ENCODE measurements around the gene TMEM178B.

TMEM178B gene

DNA sequence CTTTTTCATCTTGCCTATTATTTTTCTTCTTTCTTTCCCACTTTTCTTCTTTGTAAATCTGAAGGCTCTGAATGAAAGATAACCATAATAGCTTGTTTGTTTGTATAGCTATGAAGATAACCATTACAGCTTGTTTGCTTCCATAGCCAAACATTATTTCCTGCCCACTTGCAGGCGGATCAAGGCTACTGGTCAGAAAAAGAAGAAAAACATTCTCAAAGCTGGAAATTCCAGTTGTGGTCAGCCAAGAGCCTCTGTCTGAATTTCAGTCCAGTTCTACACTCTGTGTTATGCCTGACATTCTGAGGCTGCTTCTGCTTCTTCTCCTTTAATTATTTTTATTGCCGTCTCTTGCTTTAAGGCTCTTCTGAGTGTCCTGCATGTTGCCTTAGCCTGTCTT is 48.9 kb downstream of the TMEM178B start:
- H3K4me3 ChIP-seq (replicated peaks; ENCODE audit: low read depth, low read length) = no peak overlapping the region
- no peak for DNase-seq (ENCODE audit: low read depth)
- TF ChIP-seq, protein P1, sequence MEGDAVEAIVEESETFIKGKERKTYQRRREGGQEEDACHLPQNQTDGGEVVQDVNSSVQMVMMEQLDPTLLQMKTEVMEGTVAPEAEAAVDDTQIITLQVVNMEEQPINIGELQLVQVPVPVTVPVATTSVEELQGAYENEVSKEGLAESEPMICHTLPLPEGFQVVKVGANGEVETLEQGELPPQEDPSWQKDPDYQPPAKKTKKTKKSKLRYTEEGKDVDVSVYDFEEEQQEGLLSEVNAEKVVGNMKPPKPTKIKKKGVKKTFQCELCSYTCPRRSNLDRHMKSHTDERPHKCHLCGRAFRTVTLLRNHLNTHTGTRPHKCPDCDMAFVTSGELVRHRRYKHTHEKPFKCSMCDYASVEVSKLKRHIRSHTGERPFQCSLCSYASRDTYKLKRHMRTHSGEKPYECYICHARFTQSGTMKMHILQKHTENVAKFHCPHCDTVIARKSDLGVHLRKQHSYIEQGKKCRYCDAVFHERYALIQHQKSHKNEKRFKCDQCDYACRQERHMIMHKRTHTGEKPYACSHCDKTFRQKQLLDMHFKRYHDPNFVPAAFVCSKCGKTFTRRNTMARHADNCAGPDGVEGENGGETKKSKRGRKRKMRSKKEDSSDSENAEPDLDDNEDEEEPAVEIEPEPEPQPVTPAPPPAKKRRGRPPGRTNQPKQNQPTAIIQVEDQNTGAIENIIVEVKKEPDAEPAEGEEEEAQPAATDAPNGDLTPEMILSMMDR (IDR thresholded peaks at IDR 0.05; ENCODE audit: low read length, missing control alignments) = no peak

DNA sequence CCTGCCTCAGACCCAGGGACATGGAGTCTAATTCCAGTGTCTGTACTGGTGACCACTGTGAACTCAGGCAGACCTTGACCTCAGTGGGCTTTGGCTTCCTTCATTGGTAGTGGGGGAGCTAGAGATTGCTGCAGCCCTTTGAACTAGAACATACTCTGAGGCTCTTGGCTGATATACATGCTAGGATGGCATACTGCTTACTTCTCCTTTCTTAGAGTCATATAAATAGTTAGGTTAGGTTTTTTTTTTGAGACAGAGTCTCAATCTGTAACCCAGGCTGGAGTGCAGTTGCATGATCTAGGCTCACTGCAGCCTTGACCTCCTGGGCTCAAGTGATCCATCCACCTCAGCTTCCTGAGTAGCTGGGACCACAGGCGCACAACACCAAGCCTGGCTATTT is 49.7 kb downstream of the TMEM178B start:
- TF ChIP-seq, protein P1 (IDR thresholded peaks at IDR 0.05; ENCODE audit: low read length, missing control alignments) = no peak
- no peak overlapping the region for H3K4me3 ChIP-seq (replicated peaks; ENCODE audit: low read depth, low read length)
- no peak for DNase-seq (ENCODE audit: low read depth)

DNA sequence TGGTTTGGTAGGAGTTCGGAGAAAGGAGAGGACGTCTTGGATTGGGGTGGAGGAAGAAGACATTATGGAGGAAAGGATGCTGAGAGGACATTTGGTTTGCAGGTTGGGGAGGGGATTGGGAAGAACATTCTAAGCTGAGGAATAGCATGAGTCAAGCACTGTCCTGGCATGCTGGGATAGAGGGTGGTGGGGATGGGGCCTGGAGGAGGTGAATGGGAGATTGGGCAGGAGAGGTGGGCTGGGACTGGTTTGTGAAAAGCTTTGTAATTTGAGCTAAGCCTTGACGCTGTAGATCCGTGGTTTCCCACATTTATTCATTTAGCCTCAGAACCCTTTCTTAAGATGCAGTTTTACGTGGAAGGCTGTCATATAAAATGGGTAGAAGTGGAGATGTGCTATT is 52.2 kb downstream of the TMEM178B start:
- TF ChIP-seq, protein P1 (IDR thresholded peaks at IDR 0.05; ENCODE audit: low read length, missing control alignments) = no peak
- no peak overlapping the region for H3K4me3 ChIP-seq (replicated peaks; ENCODE audit: low read depth, low read length)
- DNase-seq (ENCODE audit: low read depth) = no peak

DNA sequence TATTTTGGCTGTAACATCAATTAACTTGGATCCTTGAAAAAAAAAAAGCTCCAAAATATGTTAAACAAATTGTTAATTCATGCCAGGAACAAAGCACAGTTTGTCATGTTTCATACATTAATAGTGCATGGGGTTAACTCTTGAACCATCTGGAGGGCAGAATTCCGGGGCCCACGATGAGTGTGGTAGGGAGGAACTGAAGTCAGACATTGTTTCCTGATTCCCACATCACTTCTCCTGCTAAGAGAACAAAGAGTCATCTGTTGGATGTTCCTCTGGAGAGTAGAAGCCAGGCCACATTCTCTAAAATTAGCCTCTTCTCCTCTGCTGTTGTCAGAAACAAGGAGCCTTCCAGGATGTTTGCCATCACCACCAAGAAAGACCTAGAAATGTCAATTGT is 54.6 kb downstream of the TMEM178B start:
- DNase-seq (ENCODE audit: low read depth) = no peak
- no peak overlapping the region for H3K4me3 ChIP-seq (replicated peaks; ENCODE audit: low read depth, low read length)
- TF ChIP-seq, protein P1 (IDR thresholded peaks at IDR 0.05; ENCODE audit: low read length, missing control alignments) = no peak

DNA sequence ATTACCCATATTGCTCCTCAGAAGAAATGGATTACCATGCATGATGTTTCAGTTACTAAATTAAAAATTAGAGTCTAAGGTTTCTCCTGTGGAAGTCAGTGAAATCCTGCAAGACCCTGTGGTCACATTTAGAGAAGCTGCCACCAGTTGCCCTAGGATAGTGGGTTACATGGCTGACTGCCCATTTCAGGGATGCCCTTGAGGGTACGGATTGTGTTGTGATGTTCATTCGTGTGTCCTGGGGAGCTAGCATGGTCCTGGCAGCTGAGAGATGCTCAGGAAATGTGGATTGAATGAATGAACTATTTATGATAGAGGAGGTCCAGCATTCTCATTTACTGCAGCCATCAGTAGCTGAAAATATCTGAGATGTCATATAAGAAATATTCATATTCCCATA is 55.1 kb downstream of the TMEM178B start:
- TF ChIP-seq, protein P1 (IDR thresholded peaks at IDR 0.05; ENCODE audit: low read length, missing control alignments) = no peak
- no peak overlapping the region for H3K4me3 ChIP-seq (replicated peaks; ENCODE audit: low read depth, low read length)
- no peak for DNase-seq (ENCODE audit: low read depth)

DNA sequence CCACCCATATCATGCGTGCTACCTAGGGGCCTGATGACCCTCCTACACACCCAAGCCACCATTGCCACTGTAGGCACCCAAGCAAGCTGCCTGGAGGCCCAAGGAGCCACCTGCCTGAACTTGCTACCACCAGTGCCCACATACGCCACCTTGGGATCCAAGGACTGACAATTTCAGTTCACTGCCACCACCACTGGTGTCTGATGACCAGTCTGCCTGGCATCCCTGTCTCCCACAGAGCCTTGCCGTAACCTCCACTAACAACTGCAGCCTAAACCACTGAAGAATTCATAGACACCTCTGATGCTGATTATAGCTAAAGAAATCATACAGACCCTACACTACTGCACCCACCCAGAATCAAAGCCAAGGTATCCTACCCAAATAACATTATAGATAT is 58.8 kb downstream of the TMEM178B start:
- TF ChIP-seq, protein P1 (IDR thresholded peaks at IDR 0.05; ENCODE audit: low read length, missing control alignments) = no peak
- no peak for DNase-seq (ENCODE audit: low read depth)
- no peak overlapping the region for H3K4me3 ChIP-seq (replicated peaks; ENCODE audit: low read depth, low read length)

DNA sequence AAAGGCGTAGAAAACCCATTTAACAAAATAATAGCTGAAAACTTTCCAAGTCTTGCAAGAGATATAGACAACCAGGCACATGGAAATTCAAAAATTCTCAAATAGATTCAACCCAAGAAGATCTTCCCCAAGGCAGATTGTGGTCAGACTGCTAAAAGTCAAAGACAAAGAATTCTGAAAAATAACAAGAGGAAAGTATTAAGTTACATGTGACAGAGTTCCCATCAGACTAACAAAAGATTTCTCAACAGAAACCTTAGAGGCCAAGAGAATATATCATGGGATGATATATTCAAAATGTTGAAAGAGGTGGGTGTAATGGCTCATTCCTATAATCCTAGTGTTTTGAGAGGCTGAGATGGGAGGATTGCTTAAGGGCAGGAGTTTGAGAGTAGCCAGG is 59.8 kb downstream of the TMEM178B start:
- H3K4me3 ChIP-seq (replicated peaks; ENCODE audit: low read depth, low read length) = no peak overlapping the region
- DNase-seq (ENCODE audit: low read depth) = no peak
- TF ChIP-seq, protein P1 (IDR thresholded peaks at IDR 0.05; ENCODE audit: low read length, missing control alignments) = no peak
